ENCODE data around the gene SPINT4.
"Not testable (repeated sequence)": the region's sequence is repeated elsewhere in the genome, so short reads cannot be mapped to it uniquely, and the experiment has no call there.

SPINT4 gene

GRCh38 chr20:45722047-45722446 is at the start of gene SPINT4:
SPINT4 (plus strand) TSS chr20:45722347; CDS start chr20:45722368, 21 bp downstream.
- DNase-seq (ENCODE audit: low read depth in 2 of 2) = no peak

- no peak for DNase-seq (ENCODE audit: low read depth in 2 of 2)
These were observed 49.4 kb upstream of the SPINT4 start for GRCh38 chr20:45672765-45673164.

- no peak for DNase-seq (ENCODE audit: low read depth in 2 of 2)
These were observed 42.5 kb upstream of the SPINT4 start for GRCh38 chr20:45679650-45680049.

GRCh38 chr20:45685896-45686295 is 36.3 kb upstream of the SPINT4 start:
- no peak for DNase-seq (ENCODE audit: low read depth in 2 of 2)

- not testable (repeated sequence) for DNase-seq (ENCODE audit: low read depth in 2 of 2)
These were observed 28.8 kb upstream of the SPINT4 start for GRCh38 chr20:45693346-45693745.

- no peak for DNase-seq (ENCODE audit: low read depth in 2 of 2)
These were observed 26.7 kb upstream of the SPINT4 start for GRCh38 chr20:45695496-45695895.

GRCh38 chr20:45701104-45701503 is 21.0 kb upstream of the SPINT4 start:
- DNase-seq (ENCODE audit: low read depth in 2 of 2) = no peak

- DNase-seq (ENCODE audit: low read depth in 2 of 2) = no peak
These were observed 20.3 kb upstream of the SPINT4 start, which contains the start of gene WFDC13 for GRCh38 chr20:45701873-45702272. WFDC13 (plus strand) TSS chr20:45702038; CDS start chr20:45702124, 86 bp downstream.

- no peak for DNase-seq (ENCODE audit: low read depth in 2 of 2)
These were observed 17.0 kb upstream of the SPINT4 start, which contains the start of gene WFDC10B for GRCh38 chr20:45704969-45705637. WFDC10B (minus strand) TSS chr20:45705019; CDS start chr20:45685992, 19,027 bp downstream.

GRCh38 chr20:45716141-45716688 is 5.9 kb upstream of the SPINT4 start:
- not testable (repeated sequence) for DNase-seq (ENCODE audit: low read depth in 2 of 2)

- no peak for DNase-seq (ENCODE audit: low read depth in 2 of 2)
These were observed 3.0 kb downstream of the SPINT4 start for GRCh38 chr20:45725134-45725533.

- DNase-seq (ENCODE audit: low read depth in 2 of 2) = no peak
These were observed 4.9 kb downstream of the SPINT4 start for GRCh38 chr20:45727044-45727443.

GRCh38 chr20:45732199-45732598 is 10.1 kb downstream of the SPINT4 start:
- DNase-seq (ENCODE audit: low read depth in 2 of 2) = no peak

- no peak for DNase-seq (ENCODE audit: low read depth in 2 of 2)
These were observed 13.4 kb downstream of the SPINT4 start for GRCh38 chr20:45735552-45735951.

GRCh38 chr20:45735988-45736387 is 13.8 kb downstream of the SPINT4 start:
- no peak for DNase-seq (ENCODE audit: low read depth in 2 of 2)

GRCh38 chr20:45742596-45742995 is 20.4 kb downstream of the SPINT4 start:
- no peak for DNase-seq (ENCODE audit: low read depth in 2 of 2)

GRCh38 chr20:45745015-45745414 is 22.9 kb downstream of the SPINT4 start:
- no peak for DNase-seq (ENCODE audit: low read depth in 2 of 2)

GRCh38 chr20:45751721-45752120 is 29.6 kb downstream of the SPINT4 start:
- no peak for DNase-seq (ENCODE audit: low read depth in 2 of 2)

- no peak for DNase-seq (ENCODE audit: low read depth in 2 of 2)
These were observed 30.6 kb downstream of the SPINT4 start for GRCh38 chr20:45752746-45753145.

- DNase-seq (ENCODE audit: low read depth in 2 of 2) = no peak
These were observed 35.9 kb downstream of the SPINT4 start for GRCh38 chr20:45758096-45758495.

GRCh38 chr20:45759921-45760320 is 37.8 kb downstream of the SPINT4 start:
- DNase-seq (ENCODE audit: low read depth in 2 of 2) = not testable (repeated sequence)

- not testable (repeated sequence) for DNase-seq (ENCODE audit: low read depth in 2 of 2)
These were observed 39.8 kb downstream of the SPINT4 start for GRCh38 chr20:45761966-45762365.

- not testable (repeated sequence) for DNase-seq (ENCODE audit: low read depth in 2 of 2)
These were observed 42.6 kb downstream of the SPINT4 start for GRCh38 chr20:45764618-45765282.
